HG03460 (cell line): ENCODE data around the gene NLRC5.
"Not testable (repeated sequence)": the region's sequence is repeated elsewhere in the genome, so short reads cannot be mapped to it uniquely, and the experiment has no call there.

Experiments
- ATAC-seq: cut with Tn5 transposase; IDR thresholded peaks from one replicate; pipeline ENCODE4 v1.9.1; 2021; ENCODE audit not compliant: unreplicated experiment

NLRC5 gene

DNA sequence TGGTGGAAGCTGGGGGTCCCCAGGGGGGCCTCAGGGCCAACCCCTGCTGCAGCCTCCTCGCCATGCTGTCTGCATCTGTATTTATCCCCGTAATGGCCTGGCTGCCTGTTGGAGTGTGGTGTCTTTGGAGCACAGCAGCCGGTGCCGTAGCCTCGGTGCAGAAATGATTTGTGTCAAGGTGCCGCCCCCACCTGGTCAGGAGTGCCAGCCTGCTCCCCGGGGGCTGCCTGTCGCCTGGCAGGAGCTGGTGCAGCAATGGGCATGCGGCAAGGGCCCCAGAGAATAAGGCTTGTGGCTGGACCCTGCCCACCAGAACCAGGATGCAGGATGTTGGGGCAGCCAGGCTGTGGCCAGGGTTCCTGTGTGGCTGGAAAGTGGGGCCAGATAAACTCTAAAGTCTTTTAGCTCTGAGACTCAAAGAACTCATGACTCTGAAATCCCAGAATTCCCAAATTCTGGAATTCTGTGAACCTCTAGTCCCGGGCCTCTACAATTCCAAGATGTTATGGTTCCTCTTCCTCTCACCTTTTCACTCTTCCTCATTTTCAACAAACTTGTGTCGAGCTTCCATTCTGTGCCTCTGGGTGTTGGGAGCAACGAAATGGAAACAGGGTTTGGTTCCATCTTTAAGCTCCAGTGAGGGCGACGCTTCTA, 109.0 kb downstream of the NLRC5 start:
- ATAC-seq: no peak

DNA sequence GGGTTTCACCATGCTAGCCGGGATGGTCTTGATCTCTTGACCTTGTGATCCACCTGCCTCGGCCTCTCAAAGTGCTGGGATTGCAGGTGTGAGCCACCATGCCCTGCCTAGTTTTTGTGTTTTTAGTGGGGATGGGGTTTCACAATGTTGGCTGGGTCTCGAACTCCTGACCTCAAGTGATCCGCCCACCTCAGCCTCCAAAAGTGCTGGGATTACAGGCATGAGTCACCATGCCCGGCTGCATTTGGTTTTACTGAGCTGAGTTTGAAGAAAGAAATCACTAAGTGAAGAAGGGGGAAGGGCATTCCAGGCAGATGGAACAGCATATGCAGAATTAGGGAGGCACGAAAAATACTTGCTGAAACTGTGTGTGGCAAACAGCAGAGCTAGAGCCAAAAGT, 110.6 kb downstream of the NLRC5 start:
- ATAC-seq: not testable (repeated sequence)

DNA sequence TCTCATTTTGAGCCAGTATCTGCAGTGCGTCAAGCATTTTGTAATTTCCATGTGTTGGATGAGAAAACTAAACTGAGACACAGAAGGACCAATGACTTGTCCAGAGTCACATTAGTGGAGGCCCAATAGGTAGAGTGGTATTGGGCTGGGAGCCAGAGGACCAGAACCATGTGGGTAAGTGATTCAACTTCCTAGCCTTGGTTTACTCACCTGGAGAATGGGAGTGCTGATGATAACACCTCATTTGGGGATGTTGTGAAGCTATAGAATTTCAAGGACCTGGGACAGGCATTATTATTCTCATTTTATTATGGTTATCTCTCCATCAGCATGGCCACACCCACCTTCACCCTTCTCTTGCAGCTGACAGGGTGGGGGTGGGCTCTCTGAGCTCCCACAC, 111.1 kb downstream of the NLRC5 start:
- no peak for ATAC-seq

DNA sequence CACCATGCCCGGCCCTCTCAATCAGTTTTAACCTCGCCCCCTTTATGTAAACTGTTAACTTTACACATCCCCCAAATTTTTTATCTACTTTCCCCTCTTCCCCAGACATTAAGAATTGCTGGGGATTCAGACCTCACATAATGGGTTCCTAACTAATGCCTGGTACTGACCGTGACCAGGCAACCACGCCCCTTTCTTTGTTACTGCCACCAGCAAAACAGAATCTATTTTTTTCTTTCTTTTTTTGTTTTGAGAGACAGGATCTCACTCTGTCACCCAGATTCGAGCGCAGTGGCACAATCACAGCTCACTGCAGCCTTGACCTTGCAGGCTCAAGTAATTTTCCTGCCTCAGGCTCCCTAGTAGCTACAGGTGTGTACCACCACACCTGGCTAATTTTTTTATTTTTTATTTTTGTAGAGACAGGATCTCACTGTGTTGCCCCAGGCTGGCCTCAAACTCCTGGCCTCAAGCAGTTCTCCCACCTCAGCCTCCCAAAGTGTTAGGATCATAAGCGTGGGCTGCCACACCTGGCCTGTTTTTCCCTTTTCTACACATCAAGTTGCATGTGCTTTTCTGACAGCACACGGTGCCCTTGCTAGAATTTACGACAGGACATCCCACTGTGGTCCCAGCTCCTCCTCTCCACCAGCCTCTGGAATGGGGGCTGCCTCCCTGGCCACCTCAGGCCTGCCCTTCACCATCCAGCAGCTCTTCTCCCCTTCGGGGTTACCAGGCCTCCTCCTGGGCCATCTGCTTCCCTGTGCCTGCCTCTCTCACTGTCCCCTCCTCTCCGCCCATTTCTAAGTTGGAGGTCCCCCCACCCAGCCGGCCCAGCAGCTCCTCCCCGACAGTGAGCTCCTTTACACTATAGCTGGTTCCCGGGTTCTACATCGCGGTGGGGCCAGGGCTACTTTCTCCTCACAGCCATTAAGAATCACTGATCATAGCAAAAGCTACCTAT, 113.8 kb downstream of the NLRC5 start:
- no peak for ATAC-seq

DNA sequence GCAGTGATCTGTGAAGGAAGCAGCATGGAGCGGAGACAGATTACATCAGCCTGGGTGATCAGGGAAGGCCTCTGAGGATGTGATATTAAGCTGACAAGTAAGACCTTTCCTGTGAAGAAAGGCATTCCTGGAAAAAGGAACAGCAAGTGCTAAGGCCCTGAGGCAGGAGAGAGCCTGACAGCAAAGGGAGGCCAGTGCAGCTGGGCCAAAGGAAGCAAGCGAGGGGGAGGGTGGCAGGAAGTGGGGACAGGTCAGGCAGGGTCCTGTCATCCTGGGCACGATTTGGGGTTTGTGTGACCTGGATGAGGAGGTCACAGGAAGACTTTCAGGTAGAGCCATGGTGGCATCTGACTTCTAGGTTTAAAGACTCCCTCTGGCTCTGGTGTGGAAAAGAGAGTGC, 115.3 kb downstream of the NLRC5 start:
- ATAC-seq: no peak

DNA sequence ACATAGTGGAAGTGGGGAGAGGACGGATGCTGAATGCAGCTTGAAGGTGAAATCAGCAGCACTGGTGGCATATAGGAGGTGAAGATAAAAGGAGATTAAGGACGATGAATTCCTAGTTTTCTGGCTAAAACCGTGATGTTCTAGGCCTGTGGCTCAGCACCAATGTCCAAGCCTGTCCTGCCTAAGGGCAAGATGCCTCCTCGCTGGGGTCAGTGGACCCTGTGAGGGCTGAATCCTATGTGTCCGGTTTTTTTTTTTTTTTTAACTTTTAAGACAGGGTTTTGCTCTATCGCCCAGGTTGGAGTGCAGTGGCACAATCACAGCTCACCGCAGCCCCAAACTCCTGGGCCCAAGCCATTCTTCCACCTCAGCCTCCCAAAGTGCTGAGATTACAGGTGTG, 115.8 kb downstream of the NLRC5 start:
- no peak for ATAC-seq

DNA sequence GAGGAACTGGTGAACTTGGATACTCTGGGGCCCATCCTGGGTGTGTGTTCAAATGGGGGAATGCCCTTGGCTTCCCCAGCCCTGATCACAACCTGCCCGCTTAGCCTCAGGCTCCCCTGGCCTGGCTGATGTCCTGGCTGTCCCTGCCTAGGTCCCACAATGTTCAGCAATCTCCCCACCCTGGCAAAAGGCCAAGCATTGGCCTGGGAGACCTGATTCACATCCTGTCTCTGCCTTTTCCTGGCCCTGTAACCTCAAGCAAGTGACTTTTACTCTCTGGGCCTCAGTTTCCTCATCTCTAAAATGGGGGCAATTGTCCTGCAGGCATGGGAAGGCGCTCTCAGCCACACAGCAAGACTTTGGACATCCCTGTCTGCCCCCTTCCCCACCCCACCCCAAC, 117.4 kb downstream of the NLRC5 start:
- no peak for ATAC-seq

DNA sequence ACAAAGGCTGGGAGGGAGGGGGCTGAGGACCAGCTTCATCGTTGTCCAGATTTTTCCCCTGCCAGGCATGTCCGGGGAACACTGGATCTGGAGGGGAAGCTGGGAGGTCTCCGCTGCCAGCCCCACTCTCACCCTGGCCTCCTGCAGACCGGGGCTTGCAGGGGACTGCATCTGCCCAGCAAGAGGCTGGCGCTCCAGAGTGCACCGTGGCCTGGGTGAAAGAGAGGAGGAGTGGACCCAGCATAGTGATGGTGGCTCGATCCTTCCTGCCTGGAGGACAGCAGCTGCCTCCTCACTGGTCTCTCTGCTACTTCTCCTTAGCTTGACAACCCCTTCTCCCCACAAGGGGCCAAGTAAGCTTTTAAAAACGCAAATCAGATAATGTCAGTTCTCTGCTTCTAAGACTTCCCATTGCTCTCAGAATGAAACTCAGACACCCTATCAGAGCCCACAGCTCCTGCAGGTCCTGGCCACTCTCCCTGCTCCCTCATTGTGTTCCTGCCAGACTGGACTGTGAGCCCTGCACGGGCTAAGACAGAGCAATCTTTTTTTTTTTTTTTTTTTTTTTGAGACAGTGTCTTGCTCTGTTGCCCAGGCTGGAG, 118.1 kb downstream of the NLRC5 start:
- no peak for ATAC-seq

DNA sequence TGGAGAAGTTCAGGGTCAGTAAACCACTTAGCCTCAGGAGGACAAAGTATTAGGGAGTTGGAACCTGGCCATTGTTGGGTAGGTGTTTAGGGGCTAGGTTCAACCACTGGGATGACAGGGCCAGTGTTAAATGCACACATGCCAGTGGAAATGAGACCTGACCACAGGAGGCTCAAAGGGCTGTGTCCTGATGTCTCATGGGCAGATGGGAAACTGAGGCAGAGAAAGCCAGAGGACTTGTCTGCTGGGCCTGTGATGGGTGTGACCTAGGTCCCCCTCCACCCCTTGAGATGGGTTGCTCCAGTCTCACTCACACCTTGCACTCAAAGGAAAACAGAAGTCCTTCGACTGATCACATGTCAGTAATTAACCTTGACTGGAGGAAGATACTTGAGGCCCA, 119.1 kb downstream of the NLRC5 start:
- ATAC-seq: no peak

DNA sequence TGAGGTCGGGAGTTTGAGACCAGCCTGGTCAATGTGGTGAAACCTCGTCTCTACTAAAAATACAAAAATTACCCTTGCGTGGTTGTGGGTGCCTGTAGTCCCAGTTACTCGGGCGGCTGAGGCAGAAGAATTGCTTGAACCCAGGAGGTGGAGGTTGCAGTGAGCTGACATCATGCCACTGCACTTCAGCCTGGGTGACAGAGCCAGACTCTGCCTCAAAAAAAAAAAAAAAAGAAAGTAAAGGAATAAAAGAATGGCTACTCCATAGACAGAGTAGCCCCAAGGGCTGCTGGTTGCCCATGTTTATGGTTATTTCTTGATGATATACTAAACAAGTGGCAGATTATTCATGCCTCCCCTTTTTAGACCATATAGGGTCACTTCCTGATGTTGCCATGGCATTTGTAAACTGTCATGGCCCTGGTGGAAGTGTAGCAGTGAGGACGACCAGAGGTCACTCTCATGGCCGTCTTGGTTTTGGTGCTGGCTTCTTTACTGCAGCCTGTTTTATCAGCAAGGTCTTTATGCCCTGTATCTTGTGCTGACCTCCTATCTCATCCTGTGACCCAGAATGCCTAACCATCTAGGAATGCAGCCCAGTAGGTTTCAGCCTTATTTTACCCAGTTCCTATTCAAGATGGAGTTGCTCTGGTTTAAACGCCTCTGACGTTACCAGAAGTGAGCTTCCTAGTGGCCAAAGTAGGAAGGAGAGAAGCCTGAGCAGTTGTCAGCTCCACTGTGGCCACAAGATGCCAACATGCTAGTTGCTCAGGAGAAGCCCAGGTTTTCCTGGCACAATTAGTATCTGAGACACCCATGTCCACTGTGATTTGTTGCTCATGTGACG, 120.1 kb downstream of the NLRC5 start:
- not testable (repeated sequence) for ATAC-seq

DNA sequence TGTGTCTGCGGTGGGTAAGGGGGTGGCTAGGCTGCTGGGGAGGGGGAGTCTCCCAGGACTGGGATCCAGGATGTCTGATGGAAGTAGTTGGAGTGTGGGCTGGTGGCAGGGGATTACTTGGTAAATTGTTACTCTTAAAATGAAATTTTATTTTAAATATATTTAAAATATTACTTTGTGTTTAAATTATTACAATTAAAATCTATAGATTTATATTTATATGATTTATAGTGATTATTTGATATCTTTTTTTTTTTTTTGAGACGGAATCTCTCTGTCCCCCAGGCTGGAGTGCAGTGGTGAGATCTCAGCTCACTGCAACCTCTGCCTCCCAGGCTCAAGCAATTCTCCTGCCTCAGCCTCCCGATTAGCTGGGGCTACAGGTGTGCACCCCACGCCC, 121.6 kb downstream of the NLRC5 start:
- no peak for ATAC-seq

DNA sequence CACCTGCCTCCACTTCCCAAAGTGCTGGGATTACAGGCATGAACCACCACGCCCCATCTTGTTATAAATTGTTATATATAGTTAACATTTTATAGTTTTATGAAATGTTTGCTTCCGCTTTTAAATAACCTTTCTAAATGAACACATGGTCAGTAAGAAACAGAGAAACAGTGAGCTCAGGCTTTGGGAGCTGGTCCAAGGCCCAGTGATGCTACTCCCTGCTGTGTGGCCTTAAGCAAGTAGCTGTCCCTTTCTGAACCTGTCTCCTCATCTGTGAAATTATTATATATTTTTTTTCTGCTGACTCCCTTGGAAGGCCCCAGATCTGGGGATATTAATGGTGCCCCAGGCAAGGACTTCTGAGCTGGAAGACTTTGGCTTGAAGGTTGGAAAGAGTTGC, 122.1 kb downstream of the NLRC5 start:
- no peak for ATAC-seq

DNA sequence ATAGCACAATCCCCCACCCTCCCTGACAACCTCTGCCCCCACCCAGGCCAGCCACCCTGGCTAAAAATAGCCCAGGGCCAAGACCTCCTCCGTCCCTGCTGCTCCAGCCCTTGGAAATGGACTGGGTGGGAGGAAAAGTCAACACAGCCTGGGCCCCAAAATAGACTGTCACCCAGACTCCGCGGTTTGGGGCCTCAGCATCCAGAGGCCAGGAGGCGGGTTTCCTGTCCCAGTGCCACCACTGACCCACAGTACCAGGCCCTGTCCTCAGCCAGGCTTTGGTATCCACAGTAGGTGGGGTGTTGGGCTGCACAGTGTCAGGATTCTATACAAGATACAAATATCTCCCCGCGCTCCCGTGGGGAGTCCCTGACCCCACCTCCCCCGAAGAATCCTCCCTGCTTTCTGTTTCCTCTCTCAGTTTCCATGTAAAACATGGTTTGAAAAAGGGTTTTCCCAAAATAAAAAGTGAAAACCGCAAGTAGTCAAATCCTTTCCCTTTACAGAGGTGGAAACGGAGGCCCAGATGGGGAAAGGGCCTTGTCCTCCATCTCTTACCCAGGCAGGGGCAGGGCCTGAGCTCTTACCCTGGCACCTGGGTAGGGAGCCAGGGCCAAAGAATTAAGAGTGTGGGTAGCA, 123.2 kb downstream of the NLRC5 start:
- no peak for ATAC-seq

DNA sequence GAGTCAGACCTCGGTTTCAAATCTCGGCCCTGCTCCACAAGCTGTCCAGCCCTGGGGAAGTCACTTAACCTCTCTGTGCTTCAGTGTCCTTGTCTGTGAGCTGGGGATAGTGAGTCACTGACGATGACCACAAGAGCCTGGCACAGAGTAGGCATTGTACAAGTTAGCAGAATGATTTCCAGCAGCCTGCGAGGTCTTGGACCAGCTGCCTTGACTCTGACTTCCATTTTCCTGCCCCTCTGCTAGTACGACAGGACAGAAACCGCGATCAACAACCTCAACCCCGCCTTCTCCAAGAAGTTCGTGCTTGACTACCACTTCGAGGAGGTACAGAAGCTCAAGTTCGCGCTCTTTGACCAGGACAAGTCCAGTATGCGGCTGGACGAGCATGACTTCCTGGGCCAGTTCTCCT, 123.7 kb downstream of the NLRC5 start:
- no peak for ATAC-seq

DNA sequence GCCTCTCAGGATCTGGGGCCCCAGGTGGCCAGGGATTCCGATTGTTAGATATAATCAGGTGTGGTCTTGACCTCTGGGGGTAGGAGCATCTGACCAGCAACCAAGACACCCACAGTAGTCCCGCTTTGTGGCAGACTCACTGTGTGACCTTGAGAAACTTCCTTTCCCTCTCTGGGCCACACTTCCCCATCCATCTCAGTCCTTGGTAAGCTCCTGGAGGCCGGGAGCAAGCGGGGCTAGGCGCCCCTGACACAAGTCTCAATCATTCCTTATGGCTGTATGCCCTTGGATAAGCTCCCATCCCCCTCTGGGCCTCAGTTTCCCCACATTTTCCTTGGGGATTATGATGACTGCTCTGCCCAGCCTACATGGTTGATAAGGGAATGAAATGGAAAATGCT, 124.3 kb downstream of the NLRC5 start:
- ATAC-seq: no peak

DNA sequence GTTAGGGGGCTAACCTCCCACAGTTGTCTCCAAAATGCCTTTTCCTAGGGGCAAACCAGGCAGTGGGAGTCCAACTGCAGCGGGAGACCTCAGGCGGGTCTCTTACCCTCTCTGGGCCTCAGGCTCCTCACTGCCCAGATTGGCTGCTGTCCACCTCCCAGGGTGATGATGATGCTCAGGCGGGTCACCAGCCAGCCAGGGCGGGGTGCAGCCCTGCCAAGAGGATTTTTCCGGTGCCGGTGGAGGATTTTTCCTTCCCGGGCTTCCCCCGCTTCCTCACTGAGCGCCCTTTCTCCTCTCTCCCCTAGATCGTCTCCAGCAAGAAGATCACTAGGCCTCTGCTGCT, 125.8 kb downstream of the NLRC5 start:
- ATAC-seq: no peak

DNA sequence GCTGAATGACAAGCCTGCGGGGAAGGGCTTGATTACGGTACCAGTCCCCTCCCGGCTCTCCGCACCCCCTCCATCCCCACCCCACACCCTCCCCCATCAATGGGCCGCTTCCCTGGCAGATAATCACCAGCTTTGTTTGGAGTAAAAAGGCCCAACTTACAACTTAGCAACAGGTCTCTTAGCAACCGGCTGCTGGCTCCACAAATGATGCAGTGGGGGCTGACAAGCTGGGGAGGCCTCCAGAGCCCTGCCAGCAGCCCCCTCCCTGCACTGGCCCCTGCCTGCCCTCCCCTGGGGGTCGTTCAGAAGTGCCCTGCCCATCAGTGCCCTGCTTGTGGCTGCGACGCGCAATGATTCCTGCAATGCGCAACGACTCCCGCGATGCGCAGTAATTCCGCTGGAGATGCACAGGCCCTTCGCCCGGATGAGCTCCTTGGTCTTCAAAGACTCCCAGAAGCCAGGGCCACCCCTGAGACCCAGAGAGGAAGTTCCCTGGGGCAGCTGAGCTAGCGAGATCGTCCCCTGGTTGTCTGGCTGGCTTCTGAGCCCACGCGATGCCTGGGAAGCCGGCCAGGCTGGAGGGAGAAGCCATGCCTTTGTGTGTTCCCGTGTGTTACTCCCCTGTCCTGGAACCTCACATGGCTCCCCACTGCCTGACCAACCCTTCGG, 126.3 kb downstream of the NLRC5 start:
- no peak for ATAC-seq

DNA sequence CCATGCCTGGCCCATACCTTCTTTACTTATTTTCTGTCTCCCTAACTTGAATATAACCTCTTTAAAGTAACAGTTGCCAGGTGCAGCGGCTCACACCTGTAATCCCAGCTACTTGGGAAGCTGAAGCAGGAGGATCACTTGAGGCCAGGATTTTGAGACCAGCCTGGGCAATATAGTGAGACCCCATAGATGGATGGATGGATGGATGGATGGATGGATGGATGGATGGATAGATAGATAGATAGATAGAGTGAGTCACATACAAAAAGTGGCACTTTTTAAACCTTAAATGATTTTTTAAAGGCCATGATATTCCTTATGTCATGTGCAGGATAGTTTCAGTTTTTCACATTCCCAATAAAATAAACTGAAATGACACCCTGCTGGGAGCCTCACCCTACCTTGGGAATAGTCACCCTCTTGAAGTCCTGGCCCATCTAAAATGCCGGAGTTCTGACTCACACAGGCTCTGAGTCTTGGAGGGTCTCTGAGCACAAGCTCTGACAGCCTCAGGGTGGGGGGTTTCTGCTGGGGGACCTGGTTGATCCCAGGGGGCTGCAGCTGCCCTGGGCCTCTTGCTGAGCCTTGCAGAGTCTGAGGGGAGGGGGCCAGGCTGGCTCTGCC, 129.2 kb downstream of the NLRC5 start:
- no peak for ATAC-seq

DNA sequence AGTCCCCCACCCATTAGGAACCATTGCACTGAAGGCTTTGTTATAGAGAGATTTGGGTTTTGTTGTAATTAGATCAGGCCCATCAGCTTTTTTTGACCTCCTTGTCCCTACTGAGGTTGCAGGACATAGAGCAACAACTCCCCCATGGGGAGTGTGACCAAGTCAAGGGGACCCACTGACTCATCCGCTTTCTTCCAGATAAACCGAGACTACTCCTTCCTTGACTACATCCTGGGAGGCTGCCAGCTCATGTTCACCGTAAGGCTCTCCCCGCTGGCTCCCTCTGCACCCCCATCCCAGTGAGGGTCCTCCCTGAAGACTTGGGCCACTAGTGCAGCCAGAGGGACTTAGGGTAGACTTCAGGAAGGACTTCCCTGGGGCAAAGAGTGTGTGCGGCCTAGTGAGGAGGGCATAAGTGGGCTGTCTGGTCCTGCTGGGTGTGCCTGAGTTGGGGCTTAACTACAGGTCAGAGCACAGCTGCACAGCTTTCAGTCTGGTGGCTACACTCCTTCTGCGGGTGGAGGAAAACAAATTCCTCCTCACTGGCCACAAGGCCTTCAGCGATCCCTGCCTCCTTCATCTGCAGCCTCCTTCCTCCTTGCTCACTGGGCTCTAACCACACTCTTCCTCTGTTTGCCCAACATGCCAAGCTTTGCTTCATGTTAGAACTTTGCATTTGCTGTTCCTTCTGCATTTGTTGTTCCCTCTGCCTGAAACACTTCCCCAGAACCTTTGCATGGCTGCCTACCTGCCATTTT, 134.0 kb downstream of the NLRC5 start:
- no peak for ATAC-seq
